ENCODE measurements around the gene CDK11B. TPM values are rescaled to one million over a fixed set of nuclear protein-coding genes. Genes with fewer than 3 reads are reported as not detected.

Gene CDK11B
- total RNA-seq, 4 donors from 2014 or later: 27.2 to 68.9 (median 33.0) TPM

DNA sequence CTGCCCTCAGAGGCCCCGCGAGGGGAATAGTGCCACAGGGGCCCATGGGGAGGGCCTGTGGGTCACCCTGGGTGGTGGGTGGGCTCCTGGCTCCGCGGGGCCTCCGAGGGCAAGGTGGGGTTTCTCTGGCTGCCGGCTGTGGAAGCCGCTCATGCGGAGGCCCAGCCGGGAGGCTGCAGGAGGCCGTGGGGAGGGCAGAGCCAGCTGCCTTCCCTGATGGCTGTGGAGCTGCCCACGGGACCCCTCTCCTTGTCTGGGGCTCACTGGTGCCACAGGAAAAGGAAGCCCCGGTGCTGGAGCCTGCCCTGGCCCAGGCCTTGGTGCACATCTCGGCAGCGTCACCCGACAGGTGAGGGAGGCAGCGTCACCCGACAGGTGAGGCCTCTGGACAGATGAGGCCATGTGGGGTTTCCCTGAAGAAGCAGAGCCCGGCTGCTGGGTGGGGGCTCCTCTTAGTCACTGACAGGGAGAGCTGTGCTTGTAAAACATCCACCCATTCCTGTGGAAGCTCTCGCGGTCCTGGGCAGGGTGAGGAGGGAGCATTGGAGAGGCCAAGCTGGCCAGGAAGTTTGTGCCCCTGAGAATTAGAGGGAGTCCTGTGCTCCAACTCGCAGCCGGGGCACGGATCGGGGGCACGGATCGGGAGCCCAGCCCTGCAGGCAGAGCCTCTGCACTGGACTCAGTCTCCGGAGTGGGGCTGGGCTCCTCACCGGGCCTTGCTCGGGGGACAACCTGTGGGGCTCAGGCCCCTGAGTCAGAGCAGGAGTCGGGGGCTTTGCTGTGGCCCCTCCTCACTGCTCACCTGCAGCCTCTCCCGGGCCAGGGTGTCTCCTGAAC is 37.4 kb downstream of the CDK11B start:
- Histone ChIP-seq H3K4me3 (no peak overlapping the region), H3K9me3 (no peaks in the 10 kb centered on the region), H3K27me3 (no peaks in the 10 kb centered on the region), H3K4me1 (peaks cover 15 to 33% (median 20%) of the 10 kb centered on the region in 4 donors), H3K36me3 (peaks cover 4 to 52% (median 35%) of the 10 kb centered on the region in 4 donors), H3K27ac (replicated peaks in 1 of 4) (no peak overlapping the region)
- intact Hi-C loops (cut with DNase I): no loop called here
- 78% methylated on average over 13 of the region's 31 CpGs for WGBS
- no peak for TF ChIP-seq EP300 (IDR thresholded peaks at IDR 0.05)
- DNase-seq (ENCODE audit: extremely low spot score): no peak

DNA sequence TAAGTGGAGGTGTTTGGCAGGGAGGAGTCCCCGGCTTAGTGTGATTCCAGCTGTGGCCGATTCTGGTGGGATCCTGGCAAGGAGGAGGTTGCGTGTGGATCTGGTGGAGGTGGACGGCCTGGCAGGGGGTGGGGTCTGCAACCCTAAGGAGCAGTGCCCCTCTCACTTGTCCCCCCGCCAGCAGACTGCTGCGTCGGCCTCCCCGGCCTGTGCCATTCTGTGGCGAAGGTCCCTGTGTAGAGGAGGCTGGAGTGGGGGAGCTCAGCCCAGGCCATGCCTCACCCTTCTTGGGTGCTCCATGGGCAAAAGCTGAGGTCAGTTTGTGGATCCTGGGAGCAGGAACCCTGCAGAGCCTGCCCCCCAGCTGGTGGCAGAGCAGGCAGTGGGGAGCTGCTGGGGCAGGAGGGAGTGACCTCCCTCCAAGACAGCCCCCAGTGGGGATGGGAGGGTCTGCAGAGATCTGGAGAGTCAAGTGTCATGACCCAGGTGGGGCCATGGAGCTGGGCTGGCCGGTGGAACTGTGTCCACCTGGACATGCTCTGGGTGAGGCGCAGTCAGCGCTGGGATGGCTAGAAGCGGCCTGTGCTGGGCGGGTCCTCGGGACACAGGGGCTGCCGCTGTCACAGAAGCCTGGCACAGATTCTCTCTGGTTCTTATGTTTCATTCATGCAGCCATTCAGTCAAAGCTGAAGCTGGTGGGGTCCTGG is 38.2 kb downstream of the CDK11B start:
- no peak overlapping the region for H3K27ac ChIP-seq (replicated peaks in 1 of 4)
- H3K4me3 ChIP-seq: no peak overlapping the region
- H3K9me3 ChIP-seq: no peaks in the 10 kb centered on the region
- peaks cover 4 to 45% (median 32%) of the 10 kb centered on the region in 4 donors for H3K36me3 ChIP-seq
- TF ChIP-seq, protein P1, sequence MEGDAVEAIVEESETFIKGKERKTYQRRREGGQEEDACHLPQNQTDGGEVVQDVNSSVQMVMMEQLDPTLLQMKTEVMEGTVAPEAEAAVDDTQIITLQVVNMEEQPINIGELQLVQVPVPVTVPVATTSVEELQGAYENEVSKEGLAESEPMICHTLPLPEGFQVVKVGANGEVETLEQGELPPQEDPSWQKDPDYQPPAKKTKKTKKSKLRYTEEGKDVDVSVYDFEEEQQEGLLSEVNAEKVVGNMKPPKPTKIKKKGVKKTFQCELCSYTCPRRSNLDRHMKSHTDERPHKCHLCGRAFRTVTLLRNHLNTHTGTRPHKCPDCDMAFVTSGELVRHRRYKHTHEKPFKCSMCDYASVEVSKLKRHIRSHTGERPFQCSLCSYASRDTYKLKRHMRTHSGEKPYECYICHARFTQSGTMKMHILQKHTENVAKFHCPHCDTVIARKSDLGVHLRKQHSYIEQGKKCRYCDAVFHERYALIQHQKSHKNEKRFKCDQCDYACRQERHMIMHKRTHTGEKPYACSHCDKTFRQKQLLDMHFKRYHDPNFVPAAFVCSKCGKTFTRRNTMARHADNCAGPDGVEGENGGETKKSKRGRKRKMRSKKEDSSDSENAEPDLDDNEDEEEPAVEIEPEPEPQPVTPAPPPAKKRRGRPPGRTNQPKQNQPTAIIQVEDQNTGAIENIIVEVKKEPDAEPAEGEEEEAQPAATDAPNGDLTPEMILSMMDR (IDR thresholded peaks at IDR 0.05): no peak
- TF ChIP-seq POLR2A (IDR thresholded peaks at IDR 0.05; ENCODE audit: low read depth) (no peak), POLR2AphosphoS5 (IDR thresholded peaks at IDR 0.05) (no peak), EP300 (IDR thresholded peaks at IDR 0.05) (no peak)
- WGBS: 84% methylated on average over 14 of the region's 16 CpGs
- DNase-seq (ENCODE audit: extremely low spot score): no peak
- H3K27me3 ChIP-seq: no peaks in the 10 kb centered on the region
- intact Hi-C loops (cut with DNase I): no loop called here
- peaks cover 18 to 36% (median 21%) of the 10 kb centered on the region in 4 donors for H3K4me1 ChIP-seq

DNA sequence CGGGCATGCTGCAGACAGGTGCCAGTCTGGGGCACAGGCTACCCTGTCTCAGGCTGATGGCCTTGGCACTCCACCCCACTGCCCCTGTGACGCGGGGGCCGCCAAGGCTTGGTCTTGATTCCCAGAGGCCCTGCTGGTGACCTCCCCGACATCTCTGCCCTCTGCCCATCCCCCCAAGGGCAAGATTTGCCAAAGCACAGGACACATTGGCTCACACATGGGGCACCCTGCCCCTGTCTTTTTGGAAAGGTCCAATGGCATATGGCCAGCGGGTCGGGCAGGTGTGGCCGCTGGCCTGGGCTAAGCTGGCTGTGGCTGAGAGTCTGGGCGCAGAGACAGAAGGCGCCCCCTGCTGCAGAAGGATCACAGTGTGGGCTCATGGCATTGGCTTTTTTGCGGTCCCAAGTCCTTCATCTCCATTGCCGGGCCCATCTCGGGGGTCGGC is 38.9 kb downstream of the CDK11B start:
- no peaks in the 10 kb centered on the region for H3K9me3 ChIP-seq
- TF ChIP-seq POLR2AphosphoS5 (IDR thresholded peaks at IDR 0.05) (no peak), EP300 (IDR thresholded peaks at IDR 0.05) (no peak), POLR2A (IDR thresholded peaks at IDR 0.05; ENCODE audit: low read depth) (no peak)
- TF ChIP-seq, protein P1 (IDR thresholded peaks at IDR 0.05): no peak
- no peak overlapping the region for H3K27ac ChIP-seq (replicated peaks in 1 of 4)
- peaks cover 18 to 37% (median 20%) of the 10 kb centered on the region in 4 donors for H3K4me1 ChIP-seq
- DNase-seq (ENCODE audit: extremely low spot score): no peak
- 75% methylated on average over 7 of the region's 14 CpGs for WGBS
- intact Hi-C loops (cut with DNase I): no loop called here
- peaks cover 4 to 38% (median 29%) of the 10 kb centered on the region in 4 donors for H3K36me3 ChIP-seq
- no peak overlapping the region for H3K4me3 ChIP-seq
- no peaks in the 10 kb centered on the region for H3K27me3 ChIP-seq

GRCh38 chr1:1618396-1619068 is 40.3 kb downstream of the CDK11B start:
- Histone ChIP-seq H3K9me3 (no peaks in the 10 kb centered on the region), H3K4me1 (peaks cover 32 to 51% (median 34%) of the 10 kb centered on the region in 4 donors), H3K4me3 (no peak overlapping the region), H3K27me3 (no peaks in the 10 kb centered on the region), H3K36me3 (peaks cover 4 to 25% (median 17%) of the 10 kb centered on the region in 4 donors), H3K27ac (replicated peaks in 1 of 4) (no peak overlapping the region)
- DNase-seq (ENCODE audit: extremely low spot score): no peak
- 97% methylated on average over 4 of the region's 9 CpGs for WGBS
- TF ChIP-seq POLR2A (IDR thresholded peaks at IDR 0.05; ENCODE audit: low read depth): no peak
- TF ChIP-seq, protein P1 (IDR thresholded peaks at IDR 0.05): no peak
- TF ChIP-seq POLR2AphosphoS5 (IDR thresholded peaks at IDR 0.05): no peak
- no peak for TF ChIP-seq EP300 (IDR thresholded peaks at IDR 0.05)
- intact Hi-C loops (cut with DNase I): no loop called here

All from esophagus muscularis mucosa (tissue), 4 donors.